Neutrophil (primary cell): ENCODE measurements around the gene NEK11.
A peak's percentile ranks its signal among the peaks of the same experiment; 100 is the strongest.

Experiments
- H3K27ac ChIP-seq: fragments of 200-600 bp; sonication (generic); 2 replicates; pipeline ENCODE4 v1.5.1; 2016; ENCODE audit warnings: mild to moderate bottlenecking, moderate library complexity
- H3K27me3 ChIP-seq: fragments of 200-600 bp; sonication (generic); 2 replicates; pipeline ENCODE4 v1.6.0; 2016; ENCODE audit warnings: mild to moderate bottlenecking
- H3K36me3 ChIP-seq: fragments of 200-600 bp; sonication (generic); 2 replicates; pipeline ENCODE4 v1.5.1; 2017
- H3K4me1 ChIP-seq, 2 experiments: fragments of 200-600 bp in 1 of 2; sonication (generic) in 1 of 2; 1 replicate in 1 of 2; 2 replicates in 1 of 2; pipeline versions ENCODE4 v1.5.1 to v1.6.1; 2013 to 2016; ENCODE audit warnings: low read depth in 1 of 2, low read length in 1 of 2, mild to moderate bottlenecking in 1 of 2, moderate library complexity in 1 of 2; ENCODE audit not compliant: control insufficient read depth in 1 of 2, insufficient read depth in 1 of 2
- H3K4me3 ChIP-seq, 2 experiments: fragments of 200-600 bp in 1 of 2; sonication (generic) in 1 of 2; 1 replicate in 1 of 2; 2 replicates in 1 of 2; pipeline ENCODE4 v1.5.1; 2013 to 2016; ENCODE audit warnings: low read depth in 1 of 2, low read length in 1 of 2, mild to moderate bottlenecking in 1 of 2, moderate library complexity in 1 of 2
- H3K9me3 ChIP-seq: fragments of 200-600 bp; sonication (generic); 2 replicates; pipeline ENCODE4 v1.5.1; 2016
- CTCF ChIP-seq: fragments of 200-600 bp; sonication (generic); IDR thresholded peaks from 2 replicates; pipeline ENCODE4 v1.5.1; 2016; ENCODE audit warnings: antibody characterized with exemption

The NEK11 gene

DNA sequence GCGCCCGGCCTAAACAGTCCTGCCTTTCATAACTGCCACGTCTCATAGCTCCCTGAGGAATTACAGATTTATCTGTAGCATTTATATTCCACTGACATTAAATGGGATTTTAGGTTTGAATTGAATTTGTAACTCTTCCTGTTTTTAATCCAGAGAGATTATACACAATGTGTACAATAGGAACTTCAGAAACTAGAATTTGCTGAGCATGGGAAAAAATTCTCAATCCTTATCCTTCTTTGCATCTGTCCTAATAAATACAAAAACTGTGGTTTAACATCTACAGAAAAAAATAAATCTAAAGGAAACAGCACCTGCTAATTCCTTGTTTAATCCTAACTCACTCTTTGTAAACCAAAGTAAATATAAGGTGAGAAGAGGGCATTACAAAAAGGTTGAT, 2.2 kb downstream of the NEK11 start:
- no peak for TF ChIP-seq CTCF
- Histone ChIP-seq H3K27ac (no peak overlapping the region), H3K9me3 (no peaks in the 10 kb centered on the region), H3K36me3 (peaks cover 5% of the 10 kb centered on the region), H3K4me3 (no peak overlapping the region), H3K4me1 (peaks cover 15 to 22% of the 10 kb centered on the region in 2 experiments), H3K27me3 (no peaks in the 10 kb centered on the region)

GRCh38 chr3:131031660-131032059, 5.0 kb downstream of the NEK11 start:
- Histone ChIP-seq H3K36me3 (no peaks in the 10 kb centered on the region), H3K27me3 (no peaks in the 10 kb centered on the region), H3K4me1 (peaks cover 7 to 8% of the 10 kb centered on the region in 2 experiments), H3K4me3 (no peak overlapping the region), H3K9me3 (no peaks in the 10 kb centered on the region), H3K27ac (no peak overlapping the region)
- no peak for TF ChIP-seq CTCF

DNA sequence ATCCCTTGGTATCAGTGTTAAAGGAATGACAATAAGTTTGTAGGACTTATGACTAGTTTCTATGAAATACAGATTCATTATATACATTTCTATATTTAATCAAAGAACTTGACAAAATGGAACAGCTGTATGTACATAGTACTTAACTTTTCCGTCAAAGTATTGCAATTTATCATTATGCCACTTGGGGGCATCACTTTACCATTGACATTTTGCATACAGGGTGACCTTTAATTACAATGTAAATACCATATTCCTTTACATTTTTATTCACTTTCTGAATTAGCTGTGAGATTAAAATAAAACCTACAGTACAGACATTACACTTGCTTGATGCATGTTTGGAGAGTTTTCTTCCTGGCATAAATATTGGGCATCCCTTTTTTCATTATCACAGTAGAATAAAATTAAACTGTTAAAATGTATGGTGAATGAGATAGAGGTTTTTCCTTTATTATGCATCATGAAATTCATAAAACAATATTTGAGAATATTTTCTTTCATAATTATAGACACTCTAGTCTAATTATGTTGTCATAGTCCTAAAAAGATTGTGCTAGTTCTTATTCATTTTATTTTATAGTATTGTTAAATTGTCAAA, 6.9 kb downstream of the NEK11 start:
- Histone ChIP-seq H3K27ac (no peak overlapping the region), H3K36me3 (no peaks in the 10 kb centered on the region), H3K4me3 (no peak overlapping the region), H3K27me3 (no peaks in the 10 kb centered on the region), H3K4me1 (no peaks in the 10 kb centered on the region), H3K9me3 (no peaks in the 10 kb centered on the region)
- peak; percentile 45 for TF ChIP-seq CTCF

GRCh38 chr3:131036200-131036816, 9.6 kb downstream of the NEK11 start:
- Histone ChIP-seq H3K4me3 (no peak overlapping the region), H3K27ac (no peak overlapping the region), H3K27me3 (no peaks in the 10 kb centered on the region), H3K36me3 (no peaks in the 10 kb centered on the region), H3K4me1 (no peaks in the 10 kb centered on the region), H3K9me3 (no peaks in the 10 kb centered on the region)
- TF ChIP-seq CTCF = no peak

DNA sequence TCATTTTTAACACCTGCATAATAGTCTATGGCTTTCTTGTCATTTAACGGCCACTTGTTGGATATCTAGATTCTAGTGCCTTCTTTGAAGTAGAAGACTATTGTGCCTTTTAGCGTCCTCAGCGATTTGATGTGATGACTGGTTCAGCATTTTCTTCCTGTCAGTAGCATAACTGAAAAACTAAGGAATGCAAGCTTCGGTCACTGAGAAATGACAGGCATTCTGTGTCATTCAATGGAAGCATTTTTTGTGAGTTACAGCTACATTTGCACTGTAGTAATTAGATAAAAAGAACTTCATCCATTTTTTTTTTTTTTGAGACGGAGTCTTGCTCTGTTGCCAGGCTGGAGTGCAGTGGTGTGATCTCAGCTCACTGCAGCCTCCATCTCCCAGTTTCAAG, 10.3 kb downstream of the NEK11 start:
- no peak overlapping the region for H3K4me3 ChIP-seq
- no peaks in the 10 kb centered on the region for H3K9me3 ChIP-seq
- H3K27me3 ChIP-seq = no peaks in the 10 kb centered on the region
- H3K36me3 ChIP-seq = no peaks in the 10 kb centered on the region
- H3K27ac ChIP-seq = no peak overlapping the region
- H3K4me1 ChIP-seq = no peaks in the 10 kb centered on the region
- TF ChIP-seq CTCF = no peak
